Measurements from ENCODE around the gene ALG8. TPM values are rescaled to one million over a fixed set of nuclear protein-coding genes. Genes with fewer than 3 reads are reported as not detected.
"Not testable (repeated sequence)": the region's sequence is repeated elsewhere in the genome, so short reads cannot be mapped to it uniquely, and the experiment has no call there.

ALG8 gene
- polyA plus RNA-seq (2013, experiment 1 of 2; ENCODE audit: insufficient read length), result 40.8 TPM
- 30.1 TPM for polyA plus RNA-seq (2013, experiment 2 of 2; ENCODE audit: insufficient read length)

DNA sequence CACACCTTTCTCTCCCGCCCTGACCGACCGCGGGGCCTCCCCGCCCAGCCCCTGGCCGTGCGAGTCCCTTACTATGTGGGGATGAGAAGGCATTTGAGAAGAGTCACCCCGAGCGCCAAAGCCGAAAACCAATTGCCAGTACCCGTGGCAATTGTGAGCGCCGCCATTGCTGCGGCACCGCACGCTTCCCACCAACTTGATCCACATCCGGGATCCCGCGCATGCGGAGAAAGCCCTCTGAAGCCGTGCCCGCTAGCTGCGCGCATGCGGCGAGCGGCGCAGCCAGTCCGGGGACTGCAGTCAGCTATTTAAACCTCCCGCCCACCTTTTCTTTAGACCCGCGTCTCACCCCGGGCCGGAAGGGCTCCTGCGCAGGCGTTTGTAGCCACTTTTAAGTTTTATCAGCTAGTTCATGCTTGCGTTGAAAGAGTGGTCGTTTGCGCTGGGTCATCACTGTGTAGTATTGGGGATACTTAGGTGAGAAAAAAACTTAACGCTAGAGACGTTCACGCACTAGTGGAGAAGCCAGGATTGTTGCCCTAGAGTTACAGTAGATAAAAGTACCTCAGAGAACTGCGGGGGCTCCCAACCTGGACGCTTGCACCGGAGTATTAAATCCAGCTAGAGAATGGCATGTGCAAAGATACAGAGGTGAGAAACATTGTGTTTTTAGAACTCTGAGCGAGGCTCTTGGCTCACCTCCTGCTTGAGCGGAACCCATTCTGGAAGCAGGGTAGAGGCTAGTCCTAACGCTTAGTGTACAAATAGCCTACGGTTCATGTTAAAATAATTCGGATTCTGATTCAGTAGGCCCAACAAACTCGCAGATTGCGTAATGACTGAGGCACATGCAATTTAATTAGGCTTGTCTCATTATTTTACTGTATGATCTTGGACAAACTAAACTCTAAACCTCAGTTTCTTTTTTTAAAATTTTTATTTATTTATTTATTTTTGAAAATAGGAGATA lies at the start of gene ALG8:
TSS of gene ALG8 (minus strand) at position 205 of the 970 bp plus-strand sequence. CDS start at position 167, 38 bp downstream.
- peak; percentile 94 for DNase-seq

GRCh38 chr11:78188286-78189173 lies 49.1 kb upstream of the ALG8 start, which contains the start of the genes KCTD21 and USP35:
Gene KCTD21, minus strand, starts transcription at chr11:78188626. Its CDS starts 14,072 bp downstream, at chr11:78174554.
Gene USP35, plus strand, starts transcription at chr11:78188919. Its CDS starts 7,327 bp downstream, at chr11:78196246.
- DNase-seq, result peak; percentile 97

- no peak for DNase-seq
Measured at GRCh38 chr11:78187366-78188285, 48.2 kb upstream of the ALG8 start.

GRCh38 chr11:78181185-78181584 lies 41.8 kb upstream of the ALG8 start:
- peak; percentile 56 for DNase-seq

DNA sequence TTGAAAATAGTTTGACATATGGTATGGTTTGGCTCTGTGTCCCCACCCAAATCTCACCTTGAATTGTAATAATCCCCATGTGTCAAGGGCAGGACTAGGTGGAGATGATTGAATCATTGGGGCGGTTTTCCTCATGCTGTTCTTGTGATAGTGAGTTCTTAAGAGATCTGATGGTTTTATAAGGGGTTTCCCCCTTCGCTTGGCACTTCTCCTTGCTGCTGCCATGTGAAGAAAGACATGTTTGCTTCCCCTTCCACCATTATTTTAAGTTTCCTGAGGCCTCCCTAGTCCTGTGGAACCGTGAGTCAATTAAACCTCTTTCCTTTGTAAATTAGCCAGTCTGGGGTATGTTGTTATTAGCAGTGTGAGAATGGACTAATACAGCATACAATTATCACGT lies 41.3 kb upstream of the ALG8 start:
- no peak for DNase-seq

DNA sequence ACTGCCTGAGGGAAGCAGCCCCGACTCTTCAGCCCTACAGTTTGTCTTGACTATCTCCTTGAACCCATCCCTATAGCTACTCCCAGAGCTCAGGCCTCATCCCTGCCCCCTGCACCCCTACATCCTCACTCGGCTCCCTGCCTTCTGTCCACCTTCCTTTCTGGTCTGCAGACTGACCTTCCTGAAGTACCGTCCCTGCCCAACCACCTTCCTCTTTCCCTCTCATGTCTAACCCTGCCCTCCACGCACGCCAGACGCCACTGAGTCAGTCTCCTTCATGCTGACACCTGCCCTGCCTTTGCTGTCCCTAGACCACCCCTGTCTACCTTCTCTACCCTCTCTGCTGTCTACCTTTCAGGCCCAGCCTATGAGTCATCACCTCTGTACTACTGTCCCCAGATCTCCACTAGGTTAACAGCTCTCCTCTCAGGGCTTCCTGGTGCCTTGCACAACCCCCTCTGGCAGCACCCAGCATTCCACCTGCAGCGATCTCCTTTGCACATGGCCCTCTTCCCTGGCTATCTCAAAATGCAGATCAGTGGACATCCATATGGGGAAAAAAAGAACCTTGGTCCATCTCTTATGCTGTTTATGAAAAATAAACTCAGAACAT lies 40.1 kb upstream of the ALG8 start:
- DNase-seq, result no peak

DNA sequence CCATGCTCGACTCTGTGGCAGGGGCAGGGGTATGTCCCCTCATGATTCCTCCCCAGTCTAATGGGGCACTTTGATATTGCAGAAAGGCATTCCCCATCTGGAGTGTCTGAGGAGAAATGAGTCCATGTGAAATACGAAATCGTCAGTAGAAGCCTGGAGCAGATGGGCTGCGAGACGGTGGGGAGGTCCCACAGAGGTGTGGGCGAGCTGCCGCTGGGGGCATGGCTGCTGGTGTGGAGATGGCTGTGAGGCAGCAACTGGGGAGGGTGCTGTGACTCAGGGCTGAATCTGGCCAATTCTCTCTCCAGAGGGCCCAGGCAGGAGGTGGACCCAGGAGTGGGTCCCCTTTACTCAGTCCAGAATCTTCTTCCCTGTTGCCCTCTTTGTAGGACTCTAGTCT lies 37.8 kb upstream of the ALG8 start:
- DNase-seq, result no peak

DNA sequence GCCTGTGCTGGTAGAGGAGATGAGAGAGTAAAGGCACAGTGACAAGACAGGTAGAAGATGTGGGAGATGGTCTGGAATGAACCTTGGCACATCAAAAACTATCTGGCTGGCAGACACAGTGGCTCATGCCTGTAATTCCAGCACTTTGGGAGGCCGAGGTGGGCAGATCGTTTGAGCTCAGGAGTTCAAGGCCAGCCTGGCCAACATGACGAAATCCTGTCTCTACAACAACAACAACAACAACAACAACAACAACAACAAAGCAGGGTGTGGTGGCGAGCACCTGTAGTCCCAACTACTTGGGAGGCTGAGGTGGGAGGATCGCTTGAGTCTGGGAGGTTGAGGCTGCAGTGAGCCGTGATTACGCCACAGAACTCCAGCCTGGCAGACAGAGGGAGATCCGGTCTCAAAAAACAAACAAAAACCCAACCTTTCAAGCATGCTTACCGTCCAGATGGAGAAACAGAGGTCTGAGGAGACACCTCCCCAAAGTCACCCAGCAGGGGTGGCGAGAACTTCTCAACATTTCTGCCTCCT lies 37.2 kb upstream of the ALG8 start:
- no peak for DNase-seq

DNA sequence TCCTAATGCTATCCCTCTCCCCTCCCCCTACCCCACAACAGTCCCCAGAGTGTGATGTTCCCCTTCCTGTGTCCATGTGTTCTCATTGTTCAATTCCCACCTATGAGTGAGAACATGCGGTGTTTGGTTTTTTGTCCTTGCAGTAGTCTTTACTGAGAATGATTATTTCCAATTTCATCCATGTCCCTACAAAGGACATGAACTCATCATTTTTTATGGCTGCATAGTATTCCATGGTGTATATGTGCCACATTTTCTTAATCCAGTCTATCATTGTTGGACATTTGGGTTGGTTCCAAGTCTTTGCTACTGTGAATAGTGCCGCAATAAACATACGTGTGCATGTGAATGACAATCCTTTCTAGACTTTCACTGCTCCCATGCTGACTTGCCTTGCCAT lies 36.4 kb upstream of the ALG8 start:
- DNase-seq, result not testable (repeated sequence)

- no peak for DNase-seq
Measured at GRCh38 chr11:78171951-78172350, 32.5 kb upstream of the ALG8 start.

DNA sequence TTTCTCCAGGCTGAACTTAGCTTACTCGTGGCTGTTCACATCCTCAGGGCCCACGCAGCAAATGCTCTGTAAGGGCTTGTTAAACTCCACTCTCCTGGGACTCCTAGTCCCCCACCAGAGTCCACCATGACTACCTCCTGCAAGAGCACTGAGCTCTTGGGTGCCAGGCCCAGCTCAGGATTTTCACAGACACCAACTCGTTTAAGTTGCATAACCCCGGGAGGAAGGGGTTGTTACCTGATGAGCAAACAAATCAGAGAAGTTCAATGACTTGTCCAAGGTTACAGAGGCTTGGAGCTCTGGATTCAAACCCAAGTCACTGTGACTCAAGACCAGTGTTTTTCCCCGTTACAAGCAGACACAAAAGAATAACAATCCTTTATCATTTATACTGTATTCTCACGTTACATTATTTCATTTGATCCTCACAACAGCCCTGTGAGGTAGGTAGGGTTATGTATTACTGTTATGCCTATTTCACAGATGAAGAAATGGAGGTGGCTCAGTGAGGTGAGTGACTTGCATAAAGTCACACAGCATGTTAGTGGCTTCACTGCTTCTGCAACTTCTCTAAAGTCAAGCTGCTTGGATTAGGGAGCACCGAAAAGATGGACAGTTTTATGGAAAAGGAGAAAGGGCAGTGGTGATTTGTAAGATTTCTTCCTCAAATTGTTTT lies 31.6 kb upstream of the ALG8 start:
- DNase-seq, result no peak

- DNase-seq, result no peak
Measured at GRCh38 chr11:78170413-78170812, 31.0 kb upstream of the ALG8 start.

DNA sequence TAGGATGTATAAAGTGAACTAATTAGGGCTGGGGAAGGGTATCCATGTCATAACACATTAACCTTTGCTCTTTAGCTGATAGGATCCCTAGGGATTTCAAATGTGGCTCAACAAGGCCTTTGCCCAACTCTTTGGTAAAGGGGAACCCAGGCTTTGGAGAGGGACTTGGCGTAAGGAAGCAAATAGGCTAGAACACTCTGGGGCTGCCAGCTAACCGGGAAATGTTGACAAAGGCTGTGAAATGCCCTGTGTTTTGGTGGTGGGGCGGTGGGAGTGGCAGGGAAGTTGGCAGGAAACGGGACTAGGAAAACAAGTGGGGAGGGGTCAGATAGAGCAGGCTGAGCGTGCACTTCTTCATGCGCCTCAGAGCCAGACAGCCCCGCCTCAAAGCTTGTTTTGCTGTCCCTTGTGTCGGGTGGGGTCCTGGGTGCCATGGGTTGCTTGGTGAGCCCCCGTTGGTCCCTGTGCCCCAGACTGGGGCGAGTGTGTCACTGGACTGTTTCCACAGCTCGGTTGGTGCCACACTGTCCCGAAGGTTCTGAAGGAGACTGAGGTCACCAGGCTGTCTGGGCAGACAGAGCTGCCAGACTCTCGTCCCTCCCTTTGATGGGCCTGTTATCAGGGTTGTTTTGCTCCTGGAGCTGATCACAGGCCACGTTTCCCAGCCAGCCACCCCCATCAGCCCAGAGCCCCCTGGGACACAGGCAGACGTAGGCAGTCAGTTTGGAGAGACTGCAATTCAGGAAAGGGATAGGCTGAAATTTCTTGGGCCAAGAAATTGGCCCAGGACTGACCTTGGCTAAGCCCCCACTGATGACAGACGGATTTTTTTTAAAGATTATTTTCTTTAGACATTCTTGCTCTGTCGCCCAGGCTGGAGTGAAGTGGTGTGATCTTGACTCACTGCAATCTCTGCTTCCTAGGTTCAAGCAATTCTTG lies 29.4 kb upstream of the ALG8 start:
- DNase-seq, result peak; percentile 96

DNA sequence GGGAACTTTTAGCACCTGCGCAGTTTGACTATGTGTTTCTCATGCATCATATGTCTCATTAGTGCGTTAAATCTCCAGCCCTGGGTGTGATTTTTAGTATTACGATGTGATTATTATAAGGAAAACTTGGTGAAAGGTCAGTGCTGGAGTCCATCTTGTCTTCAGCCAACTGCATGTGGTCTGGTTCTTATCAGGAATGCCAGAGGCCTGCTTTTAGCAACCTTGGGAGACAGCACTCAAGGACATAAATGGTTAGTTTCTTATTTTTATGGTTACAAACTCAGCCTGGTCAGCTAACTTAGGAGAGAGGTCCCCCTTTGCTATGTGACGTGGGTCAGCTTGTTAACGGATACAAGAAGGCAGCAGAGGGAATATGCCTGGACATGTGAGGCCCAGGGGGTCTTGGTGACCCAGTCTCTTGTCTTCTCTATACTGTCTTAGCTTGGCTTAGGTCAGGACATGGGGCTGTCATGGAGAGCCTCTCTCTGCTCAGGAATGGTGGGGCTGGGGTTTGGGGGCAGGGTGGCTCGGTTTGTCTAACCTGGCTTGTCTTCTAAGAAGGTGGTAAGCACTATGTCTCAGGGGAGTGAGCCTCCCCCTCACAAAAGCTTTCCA lies 27.5 kb upstream of the ALG8 start:
- no peak for DNase-seq

GRCh38 chr11:78164471-78164870 lies 25.0 kb upstream of the ALG8 start:
- no peak for DNase-seq

GRCh38 chr11:78163828-78164227 lies 24.4 kb upstream of the ALG8 start:
- DNase-seq, result no peak

- DNase-seq, result peak; percentile 45
Measured at GRCh38 chr11:78161962-78162371, 22.5 kb upstream of the ALG8 start.

- DNase-seq, result no peak
Measured at GRCh38 chr11:78161346-78161745, 21.9 kb upstream of the ALG8 start.

DNA sequence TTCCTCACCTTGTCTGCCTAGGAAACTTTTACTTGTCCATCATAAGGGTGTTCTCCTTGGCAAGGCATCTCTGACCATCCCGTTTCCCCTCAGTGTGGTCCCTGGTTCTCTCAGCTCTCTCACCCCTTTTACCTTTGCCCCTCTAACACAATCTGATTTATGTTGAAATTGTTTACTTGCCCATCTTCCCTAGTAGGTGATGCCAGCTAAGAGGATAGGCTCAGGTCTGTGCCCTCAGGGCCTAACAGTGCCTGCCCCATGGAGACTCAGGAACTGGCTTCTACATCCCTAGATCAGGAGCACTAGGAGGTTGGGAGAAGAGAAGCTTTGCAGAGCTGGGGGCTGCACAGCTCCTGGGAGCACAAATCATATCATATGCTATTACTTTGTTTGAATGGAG lies 21.1 kb upstream of the ALG8 start:
- no peak for DNase-seq

Measured in fibroblast of skin of back (primary cell).